Hematopoietic multipotent progenitor cell treated with erythropoietin and hydrocortisone succinate and interleukin-3 and kit ligand, for 15 days (in vitro differentiated cells): Measurements from ENCODE around the gene STRADA.
"Not testable (repeated sequence)": the region's sequence is repeated elsewhere in the genome, so short reads cannot be mapped to it uniquely, and the experiment has no call there.

Experiments
- DNase-seq: peaks from one replicate; pipeline ENCODE4 v3.0.0-alpha.2; 2015; ENCODE audit warnings: low spot score

STRADA gene

DNA sequence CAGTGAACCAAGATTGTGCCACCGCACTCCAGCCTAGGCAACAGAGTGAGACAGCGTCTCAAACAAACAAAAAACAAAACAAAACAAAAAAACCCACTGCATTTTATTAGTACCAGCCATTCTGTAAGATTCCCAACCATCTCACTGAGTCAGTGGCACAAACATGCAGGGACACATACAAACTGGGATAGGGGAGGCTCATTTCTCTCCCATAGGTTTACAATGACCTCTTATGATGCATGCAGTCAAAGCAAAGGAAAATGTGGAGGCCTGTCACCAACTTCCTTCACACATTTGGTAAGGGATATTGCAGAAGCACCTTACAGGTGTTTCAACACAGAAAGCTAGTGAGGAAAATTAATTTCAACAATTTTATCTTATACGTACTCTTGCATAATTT, 12.4 kb upstream of the STRADA start:
- DNase-seq: no peak

DNA sequence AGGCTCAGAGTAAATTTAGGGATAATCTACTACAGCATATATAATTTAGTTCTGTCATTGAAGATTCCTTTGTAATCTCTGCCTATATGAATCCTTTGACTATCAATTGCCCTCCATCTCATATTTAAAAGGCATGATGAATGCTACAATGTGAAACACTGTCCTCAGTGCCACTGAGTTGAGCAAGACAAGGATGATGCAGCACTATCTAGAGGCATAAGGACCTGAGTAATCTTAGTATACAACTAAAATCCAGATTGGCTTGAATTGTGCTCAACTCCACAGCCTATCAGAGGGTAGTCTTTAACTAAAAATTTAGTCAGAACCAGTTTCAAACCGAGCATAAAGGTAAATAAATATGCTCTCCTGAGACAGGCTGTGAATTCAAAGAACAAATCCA, 11.6 kb upstream of the STRADA start:
- no peak for DNase-seq

DNA sequence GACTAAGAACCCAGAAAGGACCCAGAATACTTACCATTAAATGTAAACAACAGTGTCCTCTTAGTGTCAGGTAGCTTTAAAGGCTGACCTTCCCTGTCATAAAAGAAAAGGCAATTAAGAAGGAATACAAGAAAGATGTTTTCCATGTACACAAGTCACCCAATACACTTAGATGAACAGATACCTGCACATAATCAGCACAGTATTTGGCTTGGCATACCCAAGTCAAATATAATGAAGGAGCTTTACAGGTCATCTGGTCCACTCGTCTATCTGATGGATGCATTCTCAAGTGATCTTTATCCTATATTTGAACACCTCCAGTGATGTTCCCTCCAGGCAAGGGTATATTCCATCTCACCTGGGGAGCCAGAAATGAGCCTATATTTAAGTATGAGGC, 11.1 kb upstream of the STRADA start:
- DNase-seq: no peak

DNA sequence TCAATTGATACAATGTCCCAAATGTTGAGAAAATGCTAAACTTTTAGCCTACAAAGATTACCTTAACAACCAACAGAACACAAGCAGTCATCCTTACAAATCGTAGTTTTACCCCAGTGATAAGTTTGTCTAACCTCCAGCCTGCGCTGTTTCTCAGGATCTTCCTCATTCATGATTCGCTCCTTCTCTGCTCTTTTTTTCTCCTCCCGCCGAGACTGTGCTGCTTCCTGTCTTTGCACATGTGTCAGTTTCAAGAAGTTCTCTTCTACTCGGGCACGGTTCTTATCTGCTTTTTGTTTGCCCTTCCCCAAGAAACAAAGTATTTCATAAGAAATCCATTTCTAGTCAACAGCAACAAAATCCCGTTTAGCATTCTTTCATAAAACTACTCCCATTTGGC, 10.2 kb upstream of the STRADA start:
- DNase-seq: no peak

DNA sequence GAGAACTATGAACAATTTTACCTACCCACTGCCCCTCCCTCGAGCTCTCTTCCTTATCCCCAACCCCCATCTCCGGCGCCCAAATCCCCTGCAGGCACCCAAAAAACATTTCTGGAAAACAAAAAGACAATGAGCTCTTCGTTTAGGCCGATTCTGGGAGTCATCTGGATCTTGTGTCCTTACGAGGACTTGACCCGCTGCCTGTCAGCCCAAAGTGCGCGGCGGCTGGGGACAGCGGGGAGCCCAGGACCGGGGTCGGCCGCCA, 524 bp downstream of the STRADA start:
- DNase-seq: no peak

DNA sequence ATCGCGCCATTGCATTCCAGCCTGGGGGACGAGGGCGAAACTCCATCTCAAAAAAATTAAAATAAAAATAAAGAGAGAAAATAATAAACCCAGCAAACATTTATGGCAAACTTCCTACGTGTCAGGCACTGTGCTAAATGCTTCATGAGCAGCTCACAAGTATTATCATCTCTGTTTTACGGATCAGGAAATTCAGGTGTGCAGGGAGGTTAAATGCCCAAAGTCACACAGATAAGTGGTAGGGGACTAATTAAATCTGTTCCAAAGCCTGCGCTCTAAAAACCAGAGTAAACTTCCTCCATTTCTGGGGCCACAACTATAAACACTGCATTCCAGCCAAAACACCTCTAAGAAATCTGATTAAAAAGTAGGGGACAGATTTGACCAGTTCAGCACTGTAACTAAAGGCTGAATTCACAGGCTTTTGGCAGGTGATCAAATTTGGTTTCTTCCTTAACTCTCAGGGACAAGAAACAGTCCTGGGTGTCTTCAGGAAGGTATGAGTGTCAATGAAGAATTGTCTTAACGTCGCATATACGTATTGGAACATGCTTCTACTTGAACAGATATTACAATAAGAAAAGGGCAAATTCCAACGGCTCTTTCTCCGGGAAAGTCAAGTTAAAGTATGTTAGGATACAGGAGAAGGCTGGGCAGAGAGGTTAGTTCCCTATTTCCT, 996 bp downstream of the STRADA start:
- peak; percentile 20 for DNase-seq

DNA sequence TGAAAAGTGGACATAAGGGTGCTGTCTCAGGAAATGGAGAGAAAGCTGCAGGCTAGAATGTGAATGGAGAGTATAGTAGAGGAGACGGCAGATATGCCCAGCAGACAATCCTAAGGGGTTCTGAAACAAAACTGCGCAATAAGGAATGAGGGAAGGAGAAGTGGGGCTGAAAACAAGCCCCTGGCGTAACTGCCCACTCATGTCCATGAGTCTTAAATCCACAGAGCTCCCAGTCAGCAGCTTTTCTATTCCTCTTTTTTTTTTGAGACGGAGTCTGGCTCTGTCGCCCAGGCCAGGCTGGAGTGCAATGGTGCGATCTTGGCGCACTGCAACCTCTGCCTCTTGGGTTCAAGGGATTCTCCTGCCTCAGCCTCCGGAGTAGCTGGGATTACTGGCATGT, 5.9 kb downstream of the STRADA start:
- DNase-seq: no peak

DNA sequence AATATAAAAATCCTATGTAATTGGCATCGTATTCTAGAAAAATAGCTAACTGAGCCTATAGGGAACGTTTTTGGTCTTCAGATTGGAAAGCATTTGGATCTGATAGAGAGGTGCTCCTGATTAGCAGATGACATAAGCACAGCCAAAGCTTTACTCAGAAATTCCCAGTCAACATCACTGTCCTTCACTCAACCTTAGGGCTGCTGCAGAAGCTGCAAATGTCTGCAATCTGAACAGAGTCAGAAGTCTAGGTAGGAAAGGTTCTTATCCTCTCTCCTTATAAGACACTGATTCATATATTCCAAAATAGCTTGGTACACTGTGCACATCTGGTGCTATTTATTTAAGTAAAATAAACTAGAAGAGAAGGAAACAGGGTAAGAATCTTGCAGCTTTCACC, 19.2 kb downstream of the STRADA start:
- no peak for DNase-seq

DNA sequence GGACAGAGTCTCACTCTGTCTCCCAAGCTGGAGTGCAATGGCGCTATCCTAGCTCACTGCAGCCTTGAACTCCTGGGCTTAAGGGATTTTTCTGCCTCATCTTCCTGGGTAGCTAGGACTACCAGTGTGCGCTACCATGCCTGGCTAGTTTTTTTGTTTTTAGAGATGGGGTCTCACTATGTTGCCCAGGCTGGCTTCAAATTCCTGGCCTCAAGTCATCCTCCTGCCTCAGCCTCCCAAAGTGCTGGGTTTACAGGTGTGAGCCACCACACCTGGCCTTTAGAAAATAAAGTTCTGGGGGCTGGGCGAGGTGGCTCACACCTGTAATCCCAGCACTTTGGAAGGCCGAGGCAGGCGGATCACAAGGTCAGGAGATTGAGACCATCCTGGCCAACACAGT, 21.4 kb downstream of the STRADA start:
- DNase-seq: not testable (repeated sequence)

DNA sequence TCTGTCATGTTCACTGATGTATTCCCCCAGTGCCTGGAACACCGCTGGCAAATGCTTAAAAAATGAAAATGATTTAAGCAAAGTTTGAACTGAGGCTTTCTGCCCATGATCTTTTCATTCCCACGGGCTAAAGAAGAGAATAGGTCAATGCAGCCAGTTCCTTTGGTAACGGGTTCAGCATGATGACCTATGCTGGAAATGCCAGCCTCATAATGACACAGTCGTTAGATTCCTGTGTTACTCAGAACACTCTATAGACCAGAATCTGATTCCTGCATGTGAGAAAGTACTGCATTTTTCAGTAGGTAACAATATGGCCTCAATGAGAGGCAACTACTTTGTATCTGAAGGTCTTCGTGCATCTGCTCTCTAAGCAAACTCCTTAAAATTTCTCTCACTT, 22.6 kb downstream of the STRADA start:
- DNase-seq: no peak

DNA sequence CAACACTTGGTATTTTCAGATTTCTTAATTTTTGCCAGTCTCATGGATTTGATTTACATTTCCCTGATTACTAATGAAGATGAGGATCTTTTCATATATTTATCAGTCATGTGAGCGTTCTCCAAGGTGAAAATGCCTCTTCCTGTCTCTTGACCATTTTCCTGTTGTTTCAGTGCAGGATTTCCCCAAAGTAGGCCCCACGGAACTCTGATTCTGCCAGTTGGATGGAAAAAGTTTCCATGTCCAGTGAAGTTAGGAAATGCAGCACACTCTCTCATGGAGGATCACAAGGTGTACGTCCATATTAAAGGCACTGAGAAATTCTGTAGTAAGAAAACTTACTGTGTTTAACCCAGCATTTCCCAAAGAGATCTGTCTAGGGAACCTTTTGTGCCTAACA, 25.2 kb downstream of the STRADA start:
- no peak for DNase-seq

DNA sequence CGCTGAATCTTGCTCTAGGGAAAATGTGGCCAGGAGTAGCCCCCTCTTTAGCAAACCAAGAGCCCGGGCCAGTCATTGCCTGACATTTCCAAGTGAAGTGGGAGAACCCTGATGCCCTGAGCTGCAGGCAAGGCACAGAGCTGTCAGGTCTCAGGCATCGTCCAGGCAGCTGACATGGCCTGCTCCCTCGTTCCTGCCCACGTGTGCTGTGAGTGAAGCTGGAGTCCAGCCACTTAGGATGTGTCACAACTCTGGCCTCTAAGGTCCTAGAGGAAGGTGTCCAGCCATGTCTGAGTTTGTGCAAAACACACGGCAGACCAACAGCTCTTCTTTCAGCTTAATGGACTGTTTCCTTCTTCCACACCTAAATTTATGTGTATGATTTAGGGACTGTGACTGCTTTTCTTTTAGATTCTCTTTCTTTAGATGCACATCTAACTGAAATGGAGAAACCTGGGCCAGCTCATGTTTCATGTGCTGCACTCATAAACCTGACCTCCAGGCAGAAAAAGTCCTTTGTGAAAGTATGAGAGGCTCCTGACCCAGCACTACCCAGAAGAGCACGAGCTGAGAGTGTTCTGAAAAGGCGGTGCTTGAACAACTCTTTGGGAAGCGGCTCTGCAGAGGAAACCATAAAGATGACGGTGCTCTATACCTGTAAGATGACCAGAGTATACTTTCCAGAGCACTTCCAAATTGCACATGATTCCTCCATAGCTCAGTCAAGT, 26.9 kb downstream of the STRADA start:
- no peak for DNase-seq

DNA sequence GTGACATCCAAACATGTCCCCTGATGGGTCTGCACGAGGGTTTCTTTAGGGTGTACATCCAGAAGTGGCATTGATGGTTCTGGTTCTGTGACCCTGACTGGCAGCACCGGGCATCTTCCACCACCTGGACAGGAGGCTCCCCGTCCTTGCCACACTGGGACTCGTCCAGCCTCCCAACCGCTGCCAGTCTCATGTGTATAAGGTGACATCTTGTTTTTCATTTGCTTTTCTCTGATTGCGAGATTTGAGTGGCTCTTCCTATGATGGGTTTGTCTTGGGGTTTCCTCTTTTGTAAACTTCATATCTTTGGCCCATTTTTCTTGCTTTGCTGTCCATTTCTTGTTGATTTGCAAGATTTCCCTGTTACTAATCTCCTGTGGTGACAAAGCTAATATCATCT, 32.5 kb downstream of the STRADA start:
- DNase-seq: no peak

DNA sequence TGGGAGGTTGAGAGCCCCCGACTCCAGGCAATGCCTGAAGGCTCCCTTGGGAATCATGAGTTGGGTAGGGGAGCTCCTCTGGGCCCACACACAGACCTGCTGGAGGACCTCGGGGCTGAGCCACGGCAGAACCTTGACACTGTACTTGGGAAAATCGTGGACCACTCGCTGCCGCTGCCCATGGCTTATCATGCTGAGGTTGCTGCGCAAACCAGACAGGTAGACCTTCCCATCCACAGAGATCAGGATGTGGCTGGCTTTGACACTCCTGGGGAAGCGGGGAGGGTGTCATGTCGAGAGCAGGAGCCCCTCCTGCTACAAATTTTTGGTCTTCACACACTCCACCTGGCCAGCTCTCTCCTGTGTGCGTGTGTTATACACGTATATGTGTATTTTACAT, 34.4 kb downstream of the STRADA start:
- no peak for DNase-seq

DNA sequence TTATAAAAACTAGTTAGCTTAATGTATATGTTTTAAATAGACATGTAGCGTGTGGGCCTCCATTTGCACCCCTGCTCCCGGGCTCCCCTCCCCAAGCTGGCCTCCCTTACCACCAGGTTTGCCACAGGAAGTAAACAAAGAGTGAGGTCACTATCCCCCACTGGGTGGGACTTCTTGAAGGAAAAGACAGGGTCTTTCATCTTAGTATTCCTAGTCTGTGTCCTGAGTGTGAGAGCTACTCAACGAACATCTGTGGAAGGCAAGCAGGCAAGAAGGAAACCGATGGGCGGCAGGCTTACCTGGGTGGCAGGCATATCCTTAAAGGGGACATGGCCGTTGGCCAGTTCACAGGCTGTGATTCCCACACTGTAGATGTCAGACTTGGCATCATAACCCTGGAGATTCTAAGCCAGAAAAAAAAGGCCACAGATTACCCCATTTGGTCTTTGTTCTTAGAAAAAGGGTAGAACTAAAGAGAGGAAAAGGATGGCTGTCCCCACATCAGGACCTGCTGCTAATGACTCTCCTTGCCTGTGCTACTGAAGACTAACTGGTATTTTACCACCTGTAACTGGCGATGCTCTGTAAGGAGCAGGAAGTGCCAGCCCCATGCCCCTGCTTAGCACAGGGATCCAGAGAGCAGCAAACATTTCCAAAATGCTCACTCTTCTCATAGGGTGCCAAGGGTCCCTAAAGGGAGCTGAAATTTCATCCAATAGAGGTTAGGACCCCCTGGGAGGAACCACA, 35.1 kb downstream of the STRADA start:
- no peak for DNase-seq

DNA sequence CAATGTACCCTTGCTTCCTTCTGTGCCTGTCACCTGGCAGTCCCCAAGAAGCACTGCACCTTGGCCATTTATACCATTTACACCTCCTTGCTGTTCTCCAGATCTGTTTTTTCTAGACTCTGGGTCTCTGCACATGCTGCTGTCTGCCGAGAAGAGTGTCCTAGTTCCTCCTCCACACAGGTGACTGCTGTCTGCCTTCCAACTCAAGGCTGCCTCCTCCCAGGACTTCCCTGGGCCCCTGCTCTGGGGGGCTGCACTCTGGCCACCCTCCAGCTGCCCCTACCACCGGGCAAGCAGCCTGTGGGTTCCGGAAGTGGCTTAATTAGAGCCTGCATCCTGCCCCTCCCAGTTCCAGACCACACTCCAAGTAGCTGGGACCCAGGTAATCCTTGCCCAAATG, 35.9 kb downstream of the STRADA start:
- no peak for DNase-seq

DNA sequence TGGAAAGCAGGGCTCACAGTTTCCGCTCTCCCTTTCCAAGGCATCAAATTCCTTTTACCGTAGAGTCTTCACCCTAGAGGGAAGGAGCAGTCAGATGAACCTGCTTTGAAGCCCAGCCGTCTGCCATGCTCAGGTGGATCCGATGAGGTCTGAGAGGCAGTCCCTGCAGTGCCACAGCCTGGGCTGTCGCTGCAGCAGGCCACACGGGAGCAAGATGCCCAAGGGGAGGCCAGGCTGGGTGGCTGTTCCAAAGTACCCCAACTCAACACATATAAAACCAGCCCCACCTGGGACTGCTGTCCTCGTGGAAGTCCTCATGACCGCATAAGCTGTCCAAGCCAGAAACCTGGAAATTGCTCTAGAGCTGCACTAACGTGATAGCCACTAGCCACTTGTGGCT, 36.8 kb downstream of the STRADA start:
- no peak for DNase-seq

DNA sequence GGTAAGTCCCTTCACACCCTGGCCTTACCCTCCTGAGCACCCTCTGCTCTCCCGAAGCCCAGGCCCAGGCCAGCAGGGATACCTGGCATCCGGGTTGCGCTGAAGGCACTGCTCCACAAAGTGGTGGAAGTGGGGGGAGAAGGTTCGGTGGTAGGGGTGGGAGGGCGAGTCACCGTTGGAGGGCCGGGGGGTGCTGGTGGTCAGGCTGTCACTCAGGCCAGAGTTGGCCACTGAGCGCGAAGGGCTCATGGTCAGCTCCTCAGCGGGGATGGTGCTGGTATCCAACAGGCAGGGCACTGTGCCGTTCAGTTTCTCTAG, 37.4 kb downstream of the STRADA start:
- no peak for DNase-seq

DNA sequence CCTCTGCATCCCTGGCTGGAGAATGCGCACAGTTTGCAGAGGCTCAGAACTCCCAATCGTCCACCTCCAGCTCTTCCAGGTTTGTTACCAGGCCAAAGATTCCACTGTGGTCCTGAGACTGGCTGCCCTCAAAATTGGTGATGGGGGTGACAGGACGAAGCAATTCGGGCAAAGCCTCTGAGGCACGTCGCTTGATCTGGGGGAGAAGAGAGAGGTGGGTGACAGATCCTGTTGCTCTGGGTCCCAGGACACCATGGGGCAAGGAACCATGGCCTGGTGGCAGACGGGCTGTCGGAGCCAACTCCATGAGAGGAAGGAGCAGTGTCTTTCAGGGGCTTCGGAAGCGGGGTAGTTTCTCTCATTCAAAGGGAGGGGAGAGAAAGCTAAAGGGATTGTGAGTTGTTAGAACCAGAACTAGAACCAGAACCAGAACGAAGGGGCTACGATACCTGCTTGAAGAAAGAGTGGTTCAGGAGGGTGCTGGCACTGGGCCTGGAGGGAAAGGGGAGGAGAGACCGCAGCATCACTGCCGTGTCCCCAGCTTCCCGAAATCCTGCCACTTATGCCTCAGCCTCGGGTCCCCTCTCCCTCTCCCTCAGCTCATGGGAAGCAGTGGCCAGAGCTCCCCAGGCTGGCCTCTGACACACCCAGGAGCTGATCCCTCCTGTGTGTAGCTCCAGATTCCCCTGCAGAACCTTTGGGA, 37.9 kb downstream of the STRADA start:
- no peak for DNase-seq

DNA sequence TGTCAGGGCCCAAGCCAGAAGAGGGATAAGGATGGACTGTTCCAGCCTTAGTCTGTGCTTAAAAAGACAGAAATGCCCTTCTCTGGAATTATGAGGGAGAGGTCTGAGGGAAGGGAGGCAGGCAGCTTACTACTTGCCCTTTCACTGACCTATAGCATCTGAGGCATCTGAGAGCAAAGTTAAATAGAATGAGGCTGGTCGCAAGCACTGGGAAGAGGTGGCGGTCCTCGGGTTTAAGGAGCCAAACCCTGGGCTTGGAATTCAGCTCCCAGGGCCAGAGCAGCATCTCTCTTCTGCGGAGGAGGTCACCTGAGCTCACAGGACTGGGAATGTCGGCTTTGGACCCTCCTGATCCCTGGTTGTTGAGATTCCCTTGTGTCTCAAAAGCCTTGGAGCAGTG, 38.6 kb downstream of the STRADA start:
- no peak for DNase-seq

DNA sequence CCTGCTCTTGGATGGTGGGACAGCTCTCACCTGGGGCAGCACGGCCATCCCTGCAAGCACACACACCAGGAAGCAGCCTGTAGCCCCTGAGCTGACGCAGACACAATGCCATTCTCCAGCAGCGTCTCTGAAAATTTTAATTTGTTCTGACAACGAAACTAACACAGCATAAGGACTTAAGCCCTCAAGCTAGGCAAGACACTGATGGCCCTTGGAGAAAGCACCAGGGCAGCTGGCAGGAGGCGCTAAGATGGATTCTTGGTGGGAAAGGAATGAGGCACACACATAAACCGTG, 38.9 kb downstream of the STRADA start:
- no peak for DNase-seq

DNA sequence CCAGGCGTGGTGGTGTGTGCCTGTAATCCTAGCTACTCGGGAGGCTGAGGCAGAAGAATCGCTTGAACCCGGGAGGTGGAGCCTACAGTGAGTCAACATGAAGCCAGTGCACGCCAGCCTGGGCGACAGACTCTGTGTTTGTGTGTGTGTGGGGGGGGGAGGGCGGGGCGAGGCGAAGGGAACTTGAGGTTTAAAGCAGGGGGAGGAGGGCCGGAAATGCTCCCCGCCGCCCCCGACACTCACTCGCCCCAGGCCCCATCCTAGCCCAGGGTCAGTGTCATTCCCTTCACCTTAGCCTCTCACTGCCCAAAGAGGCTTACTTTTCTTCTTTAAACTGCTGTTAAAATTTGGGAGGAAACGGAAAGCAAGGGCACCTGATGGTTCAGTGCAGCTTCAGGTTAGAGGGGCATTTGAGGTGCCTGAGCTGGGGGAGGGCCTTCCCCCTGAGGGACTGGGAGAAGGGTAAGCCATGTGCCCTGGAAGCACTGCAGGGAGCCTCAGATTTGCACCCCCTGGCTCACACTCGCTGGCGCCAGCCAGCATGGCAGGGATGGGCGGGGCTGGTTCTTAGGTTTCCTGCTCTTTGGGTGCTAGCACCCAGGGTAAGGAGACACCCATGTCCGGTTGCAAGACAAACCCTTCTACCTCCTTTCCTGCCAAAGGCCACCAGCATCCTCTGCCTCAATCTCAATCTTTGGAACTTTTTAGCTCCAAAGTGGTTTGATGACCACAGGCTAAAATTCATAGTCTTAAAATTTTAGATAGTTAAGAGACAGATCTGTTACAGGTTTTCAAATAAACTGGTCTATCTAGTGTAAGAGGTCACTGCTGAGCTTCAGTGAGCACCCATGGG, 39.5 kb downstream of the STRADA start:
- DNase-seq: no peak

DNA sequence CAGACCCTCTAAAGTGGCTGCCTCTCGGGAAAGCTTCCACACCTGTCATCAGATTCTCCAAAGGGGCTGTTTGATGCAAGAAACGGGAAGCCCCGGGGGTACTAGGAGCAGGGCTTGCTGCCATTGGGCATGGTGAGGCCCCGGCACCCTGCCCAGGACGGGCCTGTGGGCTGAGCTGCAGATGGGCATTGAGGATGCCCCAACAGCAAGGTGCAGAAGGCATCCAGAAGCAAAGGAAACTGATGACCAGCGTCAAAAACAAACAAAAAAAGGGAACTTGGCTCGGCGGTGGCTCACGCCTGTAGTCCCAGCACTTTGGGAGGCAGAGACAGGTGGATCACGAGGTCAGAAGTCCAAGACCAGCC, 40.2 kb downstream of the STRADA start:
- DNase-seq: no peak
